SK-N-SH treated with all-trans-retinoic acid at 6 μM for 48 hours (cell line): ENCODE results near the gene DPYSL5.

ENCODE experiments used
- ATAC-seq: fragments of 200-7000 bp; cut with Tn5 transposase; 3 replicates; pipeline ENCODE4 v1.9.1; 2020; ENCODE audit warnings: mild to moderate bottlenecking, moderate library complexity
- ARNTL ChIP-seq: fragments of 450-650 bp; formaldehyde crosslinking; IDR thresholded peaks from 2 replicates; pipeline ENCODE4 v1.5.0; 2020; ENCODE audit warnings: low read depth, mild to moderate bottlenecking, moderate library complexity, borderline replicate concordance
- BACH2 ChIP-seq: fragments of 250-450 bp; sonication (Bioruptor Pico); IDR thresholded peaks from 2 replicates; pipeline ENCODE4 v1.9.0; 2021; ENCODE audit warnings: mild to moderate bottlenecking, borderline replicate concordance
- ESRRG ChIP-seq: fragments of 250-450 bp; sonication (Bioruptor Pico); IDR thresholded peaks from 2 replicates; pipeline ENCODE4 v1.6.1; 2021; ENCODE audit warnings: mild to moderate bottlenecking
- ISL1 ChIP-seq: fragments of 250-450 bp; sonication (Bioruptor Pico); IDR thresholded peaks from 2 replicates; pipeline ENCODE4 v2.1.2; 2022; ENCODE audit warnings: mild to moderate bottlenecking, moderate library complexity
- OSR1 ChIP-seq: fragments of 250-450 bp; sonication (Bioruptor Pico); IDR thresholded peaks from 2 replicates; pipeline ENCODE4 v1.8.0; 2022; ENCODE audit warnings: moderate library complexity, mild to moderate bottlenecking, inconsistent platforms
- PATZ1 ChIP-seq: fragments of 250-450 bp; sonication (Bioruptor Pico); IDR thresholded peaks from 2 replicates; pipeline ENCODE4 v1.8.0; 2020; ENCODE audit warnings: mild to moderate bottlenecking, moderate library complexity, borderline replicate concordance
- POU6F1 ChIP-seq: fragments of 250-450 bp; sonication (Bioruptor Pico); IDR thresholded peaks from 2 replicates; pipeline ENCODE4 v1.8.0; 2021; ENCODE audit warnings: low read depth, mild to moderate bottlenecking, moderate library complexity, borderline replicate concordance
- PPARA ChIP-seq: fragments of 250-450 bp; sonication (Bioruptor Pico); IDR thresholded peaks from 2 replicates; pipeline ENCODE4 v1.5.0; 2020; ENCODE audit warnings: mild to moderate bottlenecking, borderline replicate concordance
- RARB ChIP-seq: fragments of 250-450 bp; sonication (Bioruptor Pico); IDR thresholded peaks from 2 replicates; pipeline ENCODE4 v1.8.0; 2021; ENCODE audit warnings: mild to moderate bottlenecking, moderate library complexity
- SNAI2 ChIP-seq: fragments of 250-450 bp; sonication (Bioruptor Pico); IDR thresholded peaks from 2 replicates; pipeline ENCODE4 v1.5.0; 2020; ENCODE audit warnings: mild to moderate bottlenecking, moderate library complexity
- TCF4 ChIP-seq: fragments of 250-450 bp; sonication (Bioruptor Pico); IDR thresholded peaks from 2 replicates; pipeline ENCODE4 v1.8.0; 2021; ENCODE audit warnings: mild to moderate bottlenecking, moderate library complexity, borderline replicate concordance
- ZC3H10 ChIP-seq: fragments of 250-450 bp; sonication (Bioruptor Pico); IDR thresholded peaks from 2 replicates; pipeline ENCODE4 v1.5.1; 2021; ENCODE audit warnings: mild to moderate bottlenecking, moderate library complexity
- ZFP3 ChIP-seq: fragments of 250-450 bp; sonication (Bioruptor Pico); IDR thresholded peaks from 2 replicates; pipeline ENCODE4 v1.5.0; 2020; ENCODE audit warnings: mild to moderate bottlenecking, moderate library complexity
- ZNF565 ChIP-seq: fragments of 450-650 bp; formaldehyde crosslinking; conservative IDR thresholded peaks from 2 replicates; pipeline ENCODE4 v1.5.0; 2020; ENCODE audit warnings: low read depth, mild to moderate bottlenecking, moderate library complexity
- ZNF8 ChIP-seq: fragments of 450-650 bp; formaldehyde crosslinking; IDR thresholded peaks from 2 replicates; pipeline ENCODE4 v1.5.0; 2020; ENCODE audit warnings: mild to moderate bottlenecking, moderate library complexity
- TF ChIP-seq, protein P1 (sequence below): fragments of 250-450 bp; sonication (Bioruptor Pico); IDR thresholded peaks from 2 replicates; pipeline ENCODE4 v1.5.1; 2020; ENCODE audit warnings: low read depth, mild to moderate bottlenecking, moderate library complexity
- TF ChIP-seq, protein P2 (sequence below): fragments of 250-450 bp; sonication (Bioruptor Pico); IDR thresholded peaks from 2 replicates; pipeline ENCODE4 v1.5.0; 2020; ENCODE audit warnings: mild to moderate bottlenecking, moderate library complexity

Gene DPYSL5

DNA sequence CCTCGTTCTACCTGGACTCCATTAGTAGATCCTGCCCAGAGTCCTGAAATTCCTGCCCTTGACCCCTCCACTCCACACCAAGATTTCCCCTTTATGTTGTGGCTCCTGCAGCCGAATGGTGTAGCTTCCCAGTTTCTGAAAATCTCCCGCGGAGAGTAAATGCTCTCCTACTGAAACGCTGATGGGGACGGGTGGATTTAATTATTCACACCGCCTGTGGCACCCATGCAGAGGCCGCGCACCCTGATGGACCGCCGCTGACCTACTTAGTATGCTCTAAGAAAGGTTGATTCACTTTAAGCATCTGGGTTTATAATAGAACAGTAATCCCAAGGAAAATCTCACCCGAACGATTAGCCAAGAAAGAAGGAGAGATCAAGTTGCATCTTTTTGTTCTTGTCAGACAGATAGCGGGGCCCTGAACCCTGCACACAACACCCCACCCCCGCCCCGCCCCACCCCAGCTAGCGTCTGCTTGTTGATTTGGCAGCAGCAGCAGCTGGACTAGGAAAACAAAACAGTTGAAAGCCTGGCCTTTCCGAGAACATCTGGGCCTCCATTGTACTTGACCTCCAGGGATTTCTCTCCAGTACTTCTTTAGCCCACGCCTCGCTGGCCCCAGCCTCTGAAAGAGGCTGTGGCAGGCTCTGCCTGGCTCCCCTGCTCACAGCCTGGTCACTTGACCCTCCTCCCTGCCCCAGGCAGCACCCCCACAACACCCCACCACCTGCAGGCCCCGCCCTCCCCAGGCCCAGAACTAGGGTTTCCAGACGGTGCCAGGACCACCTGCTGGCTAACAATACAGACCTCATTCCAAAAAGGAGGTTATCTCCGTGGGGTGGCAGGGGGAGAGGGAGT lies 53.6 kb downstream of the DPYSL5 start:
- no peak for ATAC-seq
- TF ChIP-seq ESRRG (CRISPR knock-in tag) = no peak
- TF ChIP-seq BACH2 (CRISPR knock-in tag) = no peak

DNA sequence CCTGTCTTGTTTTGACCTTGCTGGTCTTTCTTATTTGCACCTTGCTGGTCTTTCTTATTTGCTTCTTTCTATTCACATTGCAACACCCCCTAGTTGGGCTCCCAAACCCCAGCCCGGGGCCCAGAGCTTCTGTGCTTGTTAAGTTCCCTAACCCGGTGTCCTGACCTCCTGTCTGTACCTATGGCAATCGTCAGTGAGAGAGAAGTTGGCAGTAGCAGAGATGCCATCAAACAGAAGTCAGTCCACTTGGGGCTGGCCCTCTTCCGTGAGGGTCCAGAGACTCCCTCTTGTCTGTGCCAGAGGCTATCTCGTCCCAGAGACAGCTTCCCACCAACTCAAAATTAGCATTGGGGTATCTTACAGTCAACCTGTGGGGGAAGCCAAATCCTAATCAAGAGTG lies 55.7 kb downstream of the DPYSL5 start:
- TF ChIP-seq PATZ1 (CRISPR knock-in tag) = no peak
- no peak for TF ChIP-seq TCF4 (CRISPR knock-in tag)
- no peak for ATAC-seq

DNA sequence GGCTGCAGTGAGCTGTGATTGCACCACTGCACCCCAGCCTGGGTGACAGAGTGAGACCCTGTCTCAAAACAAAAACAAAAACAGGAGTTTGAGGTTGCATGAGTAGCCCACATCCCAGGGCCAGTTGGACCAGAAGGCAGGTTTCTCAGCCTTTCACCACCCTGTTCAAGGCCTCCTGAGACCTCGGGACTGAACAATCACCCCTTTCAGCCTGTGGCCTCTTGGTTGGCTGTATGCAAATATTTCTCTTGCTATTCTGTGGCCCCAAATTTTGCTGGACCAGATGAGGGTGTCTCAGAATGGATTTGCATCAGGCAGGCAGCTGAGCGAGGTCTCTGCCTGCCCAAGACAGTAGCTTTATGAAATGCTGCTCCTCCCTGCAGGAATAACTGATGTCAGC lies 56.9 kb downstream of the DPYSL5 start:
- TF ChIP-seq BACH2 (CRISPR knock-in tag) (no peak), ZC3H10 (CRISPR knock-in tag) (no peak), SNAI2 (CRISPR knock-in tag) (no peak), TCF4 (CRISPR knock-in tag) (no peak), ARNTL (CRISPR knock-in tag) (no peak), ZNF8 (CRISPR knock-in tag) (no peak), RARB (CRISPR knock-in tag) (no peak), ISL1 (CRISPR knock-in tag) (no peak), ZNF565 (CRISPR knock-in tag) (no peak), POU6F1 (CRISPR knock-in tag) (no peak), ZFP3 (CRISPR knock-in tag) (no peak)
- TF ChIP-seq, protein P1, sequence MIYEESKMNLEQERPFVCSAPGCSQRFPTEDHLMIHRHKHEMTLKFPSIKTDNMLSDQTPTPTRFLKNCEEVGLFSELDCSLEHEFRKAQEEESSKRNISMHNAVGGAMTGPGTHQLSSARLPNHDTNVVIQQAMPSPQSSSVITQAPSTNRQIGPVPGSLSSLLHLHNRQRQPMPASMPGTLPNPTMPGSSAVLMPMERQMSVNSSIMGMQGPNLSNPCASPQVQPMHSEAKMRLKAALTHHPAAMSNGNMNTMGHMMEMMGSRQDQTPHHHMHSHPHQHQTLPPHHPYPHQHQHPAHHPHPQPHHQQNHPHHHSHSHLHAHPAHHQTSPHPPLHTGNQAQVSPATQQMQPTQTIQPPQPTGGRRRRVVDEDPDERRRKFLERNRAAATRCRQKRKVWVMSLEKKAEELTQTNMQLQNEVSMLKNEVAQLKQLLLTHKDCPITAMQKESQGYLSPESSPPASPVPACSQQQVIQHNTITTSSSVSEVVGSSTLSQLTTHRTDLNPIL = no peak
- TF ChIP-seq, protein P2, sequence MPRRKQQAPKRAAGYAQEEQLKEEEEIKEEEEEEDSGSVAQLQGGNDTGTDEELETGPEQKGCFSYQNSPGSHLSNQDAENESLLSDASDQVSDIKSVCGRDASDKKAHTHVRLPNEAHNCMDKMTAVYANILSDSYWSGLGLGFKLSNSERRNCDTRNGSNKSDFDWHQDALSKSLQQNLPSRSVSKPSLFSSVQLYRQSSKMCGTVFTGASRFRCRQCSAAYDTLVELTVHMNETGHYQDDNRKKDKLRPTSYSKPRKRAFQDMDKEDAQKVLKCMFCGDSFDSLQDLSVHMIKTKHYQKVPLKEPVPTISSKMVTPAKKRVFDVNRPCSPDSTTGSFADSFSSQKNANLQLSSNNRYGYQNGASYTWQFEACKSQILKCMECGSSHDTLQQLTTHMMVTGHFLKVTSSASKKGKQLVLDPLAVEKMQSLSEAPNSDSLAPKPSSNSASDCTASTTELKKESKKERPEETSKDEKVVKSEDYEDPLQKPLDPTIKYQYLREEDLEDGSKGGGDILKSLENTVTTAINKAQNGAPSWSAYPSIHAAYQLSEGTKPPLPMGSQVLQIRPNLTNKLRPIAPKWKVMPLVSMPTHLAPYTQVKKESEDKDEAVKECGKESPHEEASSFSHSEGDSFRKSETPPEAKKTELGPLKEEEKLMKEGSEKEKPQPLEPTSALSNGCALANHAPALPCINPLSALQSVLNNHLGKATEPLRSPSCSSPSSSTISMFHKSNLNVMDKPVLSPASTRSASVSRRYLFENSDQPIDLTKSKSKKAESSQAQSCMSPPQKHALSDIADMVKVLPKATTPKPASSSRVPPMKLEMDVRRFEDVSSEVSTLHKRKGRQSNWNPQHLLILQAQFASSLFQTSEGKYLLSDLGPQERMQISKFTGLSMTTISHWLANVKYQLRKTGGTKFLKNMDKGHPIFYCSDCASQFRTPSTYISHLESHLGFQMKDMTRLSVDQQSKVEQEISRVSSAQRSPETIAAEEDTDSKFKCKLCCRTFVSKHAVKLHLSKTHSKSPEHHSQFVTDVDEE = no peak
- ATAC-seq = no peak

DNA sequence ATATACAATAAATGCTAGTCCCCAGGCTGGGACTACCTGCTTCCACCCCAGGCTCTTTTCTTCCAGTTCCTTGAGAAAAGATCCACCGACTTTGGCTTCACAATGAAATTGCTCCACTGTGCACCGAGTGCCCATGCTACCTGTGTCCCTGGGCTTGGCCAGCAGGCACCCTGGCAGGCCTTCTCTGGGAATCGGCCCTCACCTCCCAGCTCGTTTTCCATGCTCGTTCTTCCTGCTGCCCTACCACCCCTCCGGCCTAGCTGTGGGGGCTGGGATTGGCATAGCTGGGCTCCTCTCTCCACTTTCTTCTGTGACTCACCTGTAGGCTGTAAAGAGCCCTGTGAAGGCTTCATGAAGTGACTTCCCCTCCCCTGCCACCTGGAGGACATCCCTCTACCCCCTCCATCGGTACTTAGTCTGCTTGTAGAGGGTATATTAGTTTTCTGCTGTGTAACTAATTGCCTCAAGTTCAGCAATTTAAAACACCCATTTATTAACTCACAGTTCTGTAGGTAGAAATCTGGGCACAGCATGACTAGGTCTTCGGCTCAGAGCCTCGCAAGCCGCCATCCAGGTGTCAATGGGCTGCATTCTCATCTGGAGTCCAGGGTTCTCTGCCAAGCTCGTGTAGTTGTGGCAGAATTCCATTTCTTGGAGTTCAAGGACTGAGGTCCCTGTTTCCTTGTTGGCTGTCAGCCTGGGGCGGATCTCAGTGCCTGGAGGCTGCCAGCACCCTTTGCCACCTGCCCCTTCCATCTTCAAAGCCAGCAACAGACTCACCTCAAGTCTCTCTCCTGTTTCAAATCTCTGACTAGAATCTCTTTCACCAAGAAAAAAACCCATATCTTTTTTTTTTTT lies 57.6 kb downstream of the DPYSL5 start:
- TF ChIP-seq ZNF565 (CRISPR knock-in tag) (no peak), TCF4 (CRISPR knock-in tag) (no peak), RARB (CRISPR knock-in tag) (no peak), PPARA (CRISPR knock-in tag) (no peak), OSR1 (no peak)
- ATAC-seq = no peak
